Loucy (cell line): ENCODE data around the gene ADGRG1.

Experiments used
- H2AFZ ChIP-seq: fragments of 200-600 bp; sonication (generic); 2 replicates; pipeline ENCODE4 v1.6.0; 2016; ENCODE audit warnings: antibody characterized with exemption, mild to moderate bottlenecking, low read length, moderate library complexity
- H3F3A ChIP-seq: fragments of 200-600 bp; 2 replicates; pipeline ENCODE4 v1.6.0; 2016; ENCODE audit warnings: antibody characterized with exemption, low read depth, mild to moderate bottlenecking
- H3K27me3 ChIP-seq: fragments of 200-600 bp; sonication (generic); 2 replicates; pipeline ENCODE4 v1.6.1; 2014; ENCODE audit warnings: low read length, mild to moderate bottlenecking; ENCODE audit not compliant: insufficient read depth, poor library complexity, severe bottlenecking
- H3K36me3 ChIP-seq: fragments of 200-600 bp; sonication (generic); 2 replicates; pipeline ENCODE4 v1.6.1; 2016; ENCODE audit warnings: low read length; ENCODE audit not compliant: insufficient read depth
- H3K4me1 ChIP-seq: fragments of 200-600 bp; sonication (generic); 2 replicates; pipeline ENCODE4 v1.5.1; 2014; ENCODE audit warnings: low read length, mild to moderate bottlenecking; ENCODE audit not compliant: insufficient read depth, poor library complexity, severe bottlenecking
- H3K4me2 ChIP-seq: fragments of 200-600 bp; sonication (generic); 2 replicates; pipeline ENCODE4 v1.6.0; 2014; ENCODE audit warnings: antibody characterized with exemption, low read length, low read depth, mild to moderate bottlenecking; ENCODE audit not compliant: poor library complexity, severe bottlenecking
- H3K4me3 ChIP-seq: fragments of 200-600 bp; sonication (generic); 2 replicates; pipeline ENCODE4 v1.5.1; 2014; ENCODE audit warnings: low read length, mild to moderate bottlenecking, mixed read lengths; ENCODE audit not compliant: poor library complexity, severe bottlenecking
- H3K79me2 ChIP-seq: fragments of 200-600 bp; sonication (generic); 2 replicates; pipeline ENCODE4 v1.6.1; 2014; ENCODE audit warnings: low read length; ENCODE audit not compliant: insufficient read depth
- H3K9ac ChIP-seq: fragments of 200-600 bp; sonication (generic); 2 replicates; pipeline ENCODE4 v1.6.0; 2014; ENCODE audit warnings: mild to moderate bottlenecking, low read depth, low read length, moderate library complexity; ENCODE audit not compliant: poor library complexity, severe bottlenecking
- H3K9me2 ChIP-seq: fragments of 200-600 bp; sonication (generic); replicated peaks from 2 replicates; pipeline ENCODE4 v1.6.1; 2016; ENCODE audit warnings: low read depth, low read length, mixed read lengths
- H3K9me3 ChIP-seq: fragments of 200-600 bp; sonication (generic); 2 replicates; pipeline ENCODE4 v1.6.1; 2014; ENCODE audit warnings: mild to moderate bottlenecking, antibody characterized with exemption, low read length, low read depth; ENCODE audit not compliant: insufficient read depth
- H4K20me1 ChIP-seq: fragments of 200-600 bp; sonication (generic); 2 replicates; pipeline ENCODE4 v1.6.0; 2014; ENCODE audit warnings: antibody characterized with exemption, low read length, mild to moderate bottlenecking; ENCODE audit not compliant: insufficient read depth, poor library complexity, severe bottlenecking
- EZH2phosphoT487 ChIP-seq: fragments of 200-600 bp; IDR thresholded peaks from 2 replicates; pipeline ENCODE4 v1.6.1; 2018; ENCODE audit warnings: antibody characterized with exemption, mild to moderate bottlenecking, moderate library complexity, borderline replicate concordance
- TF ChIP-seq, protein P1 (sequence below): fragments of 200-600 bp; sonication (generic); conservative IDR thresholded peaks from 2 replicates; pipeline ENCODE4 v1.5.1; 2014; ENCODE audit warnings: mild to moderate bottlenecking, antibody characterized with exemption, low read length

ADGRG1 gene

DNA sequence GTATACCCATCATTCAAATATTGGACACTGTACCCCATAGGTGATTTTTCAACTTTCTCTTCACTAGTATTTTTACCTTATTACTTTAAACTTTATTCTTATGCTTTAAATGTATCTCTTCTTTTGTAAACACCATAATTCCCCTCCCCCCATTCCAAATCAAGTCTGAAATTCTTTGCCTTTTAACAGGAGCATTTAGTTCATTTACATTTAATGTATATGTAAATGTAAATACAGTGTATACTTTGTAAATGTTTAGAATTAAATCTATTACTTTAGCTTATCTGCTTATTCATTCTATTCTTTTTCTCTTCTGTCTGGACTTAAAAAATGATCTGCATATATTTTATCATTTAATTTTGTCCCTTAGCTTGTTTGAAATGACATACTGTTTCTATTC is 30.0 kb upstream of the ADGRG1 start:
- Histone ChIP-seq H2AFZ (no peak overlapping the region), H3K4me2 (no peak overlapping the region), H3K27me3 (no peaks in the 10 kb centered on the region), H3K9me3 (peaks cover 10% of the 10 kb centered on the region; the same call in 1 of the 2 replicates), H3K4me3 (no peak overlapping the region), H3K9me2 (no peaks in the 10 kb centered on the region), H3K36me3 (no peaks in the 10 kb centered on the region), H3K4me1 (peaks cover 41% of the 10 kb centered on the region), H3K9ac (no peak overlapping the region), H4K20me1 (no peaks in the 10 kb centered on the region), H3K79me2 (no peaks in the 10 kb centered on the region), H3F3A (peaks cover 20% of the 10 kb centered on the region)
- TF ChIP-seq, protein P1, sequence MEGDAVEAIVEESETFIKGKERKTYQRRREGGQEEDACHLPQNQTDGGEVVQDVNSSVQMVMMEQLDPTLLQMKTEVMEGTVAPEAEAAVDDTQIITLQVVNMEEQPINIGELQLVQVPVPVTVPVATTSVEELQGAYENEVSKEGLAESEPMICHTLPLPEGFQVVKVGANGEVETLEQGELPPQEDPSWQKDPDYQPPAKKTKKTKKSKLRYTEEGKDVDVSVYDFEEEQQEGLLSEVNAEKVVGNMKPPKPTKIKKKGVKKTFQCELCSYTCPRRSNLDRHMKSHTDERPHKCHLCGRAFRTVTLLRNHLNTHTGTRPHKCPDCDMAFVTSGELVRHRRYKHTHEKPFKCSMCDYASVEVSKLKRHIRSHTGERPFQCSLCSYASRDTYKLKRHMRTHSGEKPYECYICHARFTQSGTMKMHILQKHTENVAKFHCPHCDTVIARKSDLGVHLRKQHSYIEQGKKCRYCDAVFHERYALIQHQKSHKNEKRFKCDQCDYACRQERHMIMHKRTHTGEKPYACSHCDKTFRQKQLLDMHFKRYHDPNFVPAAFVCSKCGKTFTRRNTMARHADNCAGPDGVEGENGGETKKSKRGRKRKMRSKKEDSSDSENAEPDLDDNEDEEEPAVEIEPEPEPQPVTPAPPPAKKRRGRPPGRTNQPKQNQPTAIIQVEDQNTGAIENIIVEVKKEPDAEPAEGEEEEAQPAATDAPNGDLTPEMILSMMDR: no peak
- no peak for TF ChIP-seq EZH2phosphoT487

DNA sequence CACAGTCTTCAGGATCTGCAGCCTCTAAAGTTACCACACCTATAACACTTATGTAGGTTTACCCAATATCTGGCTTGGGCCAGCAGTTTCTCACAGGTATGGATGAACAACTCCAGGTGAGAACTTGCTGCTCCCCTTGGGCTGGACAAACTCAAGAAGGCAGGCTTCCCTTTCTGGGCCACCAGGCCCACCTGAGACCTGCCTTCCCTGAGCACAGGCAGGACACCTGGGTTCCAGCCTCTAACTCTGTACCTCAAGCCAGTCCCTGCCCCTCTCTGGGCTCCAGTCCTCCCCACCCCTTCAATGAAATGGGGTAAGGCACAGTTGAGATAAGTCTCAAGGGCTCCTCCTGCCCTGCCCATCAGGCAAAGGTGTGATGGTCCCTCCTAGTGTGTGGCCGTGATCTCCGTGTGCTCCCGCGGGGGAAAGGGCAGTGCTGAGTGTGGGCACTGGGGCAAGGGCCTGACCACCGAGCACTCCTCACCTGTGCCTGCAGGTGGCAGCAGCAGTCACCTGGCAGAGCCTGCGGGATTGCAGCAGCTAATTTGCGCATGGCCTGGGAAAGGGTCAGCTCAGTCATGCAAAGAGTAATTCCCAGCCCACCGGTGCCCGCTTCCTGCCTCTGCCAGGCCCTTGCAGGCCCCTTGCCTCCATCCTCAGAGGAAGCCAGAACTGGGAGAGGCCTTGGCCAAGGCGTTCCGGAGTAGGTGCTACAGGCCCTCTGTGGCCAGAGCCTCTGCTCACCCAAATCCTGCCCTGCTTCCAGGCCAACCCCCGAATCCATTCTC is 28.2 kb upstream of the ADGRG1 start:
- H3K4me3 ChIP-seq: no peak overlapping the region
- peak overlapping the region; percentile 77 for H3K4me2 ChIP-seq
- H3K36me3 ChIP-seq: no peaks in the 10 kb centered on the region
- no peaks in the 10 kb centered on the region for H3K9me2 ChIP-seq
- H2AFZ ChIP-seq: peak overlapping the region; percentile 12; the same call in 1 of the 2 replicates
- H3K4me1 ChIP-seq: peaks cover 46% of the 10 kb centered on the region
- no peaks in the 10 kb centered on the region for H3K27me3 ChIP-seq
- H3F3A ChIP-seq: peaks cover 20% of the 10 kb centered on the region
- peak overlapping the region; percentile 64 for H3K9ac ChIP-seq
- no peaks in the 10 kb centered on the region for H3K79me2 ChIP-seq
- no peak for TF ChIP-seq EZH2phosphoT487
- TF ChIP-seq, protein P1: peak; percentile 78
- no peaks in the 10 kb centered on the region for H4K20me1 ChIP-seq
- H3K9me3 ChIP-seq: peaks cover 10% of the 10 kb centered on the region; the same call in 1 of the 2 replicates

DNA sequence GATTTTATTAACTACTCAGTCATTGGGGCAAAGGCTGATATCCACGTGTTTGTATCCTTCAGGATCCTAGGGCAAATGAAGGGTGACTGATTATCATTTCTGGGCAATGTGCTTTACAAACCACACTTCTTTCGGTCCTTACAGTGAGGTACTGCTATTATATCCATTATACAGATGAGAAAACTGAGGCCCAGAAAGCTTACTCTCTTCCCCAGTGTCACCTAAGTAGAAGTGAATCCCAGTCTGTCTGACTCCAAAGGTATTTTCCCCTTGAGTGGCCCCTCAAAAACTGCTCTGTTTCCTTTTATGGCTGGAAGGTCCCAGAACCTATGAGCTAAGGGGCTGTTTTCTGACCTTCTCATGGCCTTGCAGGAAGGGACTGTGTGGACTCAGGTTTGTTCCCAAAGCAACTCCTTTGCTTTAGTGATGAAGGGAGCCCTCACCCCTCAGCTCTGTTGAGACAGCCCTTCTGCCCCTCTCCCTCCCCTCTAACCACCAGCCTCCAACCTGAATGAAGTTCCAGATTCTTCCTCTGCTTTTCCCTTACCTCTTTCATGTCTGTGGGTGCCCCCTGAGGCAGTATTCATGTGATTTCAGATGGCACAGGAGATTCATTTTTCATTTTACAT is 27.4 kb upstream of the ADGRG1 start:
- Histone ChIP-seq H3K27me3 (no peaks in the 10 kb centered on the region), H3K9ac (peak overlapping the region; percentile 64), H3K4me2 (peak overlapping the region; percentile 77), H3K9me2 (no peaks in the 10 kb centered on the region), H3K36me3 (no peaks in the 10 kb centered on the region), H2AFZ (no peak overlapping the region), H4K20me1 (no peaks in the 10 kb centered on the region), H3F3A (peaks cover 20% of the 10 kb centered on the region), H3K4me1 (peaks cover 54% of the 10 kb centered on the region), H3K9me3 (peaks cover 5% of the 10 kb centered on the region; the same call in 1 of the 2 replicates), H3K79me2 (no peaks in the 10 kb centered on the region), H3K4me3 (peak overlapping the region; percentile 52)
- TF ChIP-seq, protein P1: no peak
- TF ChIP-seq EZH2phosphoT487: no peak
